H1 (cell line): ENCODE results near the gene FOXP2. TPM values are rescaled to one million over a fixed set of nuclear protein-coding genes. Genes with fewer than 3 reads are reported as not detected.

Source experiments
- CTCF ChIA-PET: fragments of 300-600 bp; sonication (Branson Sonifier 250); formaldehyde crosslinking; loops from one replicate; lab custom pipeline; 2021; ENCODE audit not compliant: partially characterized antibody; lab: Charles Lee
- POLR2A ChIA-PET: fragments of 300-600 bp; sonication (Branson Sonifier 250); formaldehyde crosslinking; loops from one replicate; lab custom pipeline; 2021; ENCODE audit warnings: inconsistent platforms; ENCODE audit not compliant: partially characterized antibody; lab: Charles Lee
- DNase-seq, 2 experiments: peaks; one replicate each; pipeline versions ENCODE4 v3.0.0 to v3.0.0-alpha.2; 2010 to 2022; ENCODE audit warnings: low spot score in 2 of 2, low read depth in 1 of 2, mixed read lengths in 1 of 2
- FAIRE-seq: peaks from 2 replicates; lab custom pipeline; 2011; peaks lifted over from hg19 to GRCh38; lab: Jason Lieb, UNC
- H2AFZ ChIP-seq: 2 replicates; pipeline ENCODE4 v1.8.1; 2012; ENCODE audit warnings: low read length, inconsistent platforms
- H2AK5ac ChIP-seq: 2 replicates; pipeline ENCODE4 v1.6.1; 2013; ENCODE audit warnings: low read depth, low read length
- H2BK120ac ChIP-seq: replicated peaks from 2 replicates; pipeline ENCODE3; 2013; ENCODE audit warnings: low read depth, low read length, inconsistent platforms
- H2BK12ac ChIP-seq: 2 replicates; pipeline ENCODE4 v1.6.1; 2013; ENCODE audit warnings: low read depth, low read length
- H2BK15ac ChIP-seq: 2 replicates; pipeline ENCODE4 v1.6.1; 2013; ENCODE audit warnings: low read length
- H2BK20ac ChIP-seq: 2 replicates; pipeline ENCODE4 v1.6.1; 2013; ENCODE audit warnings: low read length
- H2BK5ac ChIP-seq: 2 replicates; pipeline ENCODE4 v1.6.1; 2013; ENCODE audit warnings: low read depth, low read length
- H3K14ac ChIP-seq: 2 replicates; pipeline ENCODE4 v1.6.1; 2013; ENCODE audit warnings: inconsistent platforms; ENCODE audit not compliant: insufficient read length
- H3K18ac ChIP-seq: 2 replicates; pipeline ENCODE4 v1.6.1; 2013; ENCODE audit warnings: low read length; ENCODE audit errors: extremely low read depth
- H3K23ac ChIP-seq: 2 replicates; pipeline ENCODE4 v1.6.1; 2013; ENCODE audit warnings: inconsistent platforms; ENCODE audit not compliant: insufficient read length
- H3K23me2 ChIP-seq: 2 replicates; pipeline ENCODE4 v1.6.1; 2013; ENCODE audit warnings: low read depth, low read length
- H3K27ac ChIP-seq: 2 replicates; pipeline ENCODE4 v1.6.1; 2011; ENCODE audit warnings: low read depth, low read length, inconsistent platforms
- H3K27me3 ChIP-seq, 4 experiments: replicated peaks in 1 of 4; 1 replicate in 1 of 4; 2 replicates in 3 of 4; pipeline versions ENCODE4 v1.6.1 to v1.8.1; 2011 to 2013; ENCODE audit warnings: low read length in 3 of 4, mild to moderate bottlenecking in 3 of 4, inconsistent platforms in 2 of 4, mixed read lengths in 2 of 4, moderate library complexity in 1 of 4; ENCODE audit not compliant: control insufficient read depth in 3 of 4, insufficient read depth in 3 of 4; ENCODE audit errors: extremely low read depth in 1 of 4
- H3K36me3 ChIP-seq, 4 experiments: 2 replicates each; pipeline versions ENCODE4 v1.6.1 to v1.8.1; 2011 to 2013; ENCODE audit warnings: mild to moderate bottlenecking in 4 of 4, low read length in 3 of 4, moderate library complexity in 2 of 4, control low read depth in 1 of 4, inconsistent platforms in 1 of 4; ENCODE audit not compliant: insufficient read depth in 4 of 4, control insufficient read depth in 2 of 4
- H3K4ac ChIP-seq: replicated peaks from 2 replicates; pipeline ENCODE3; 2013; ENCODE audit warnings: low read length, low read depth, mixed read lengths, inconsistent platforms; ENCODE audit not compliant: insufficient read length
- H3K4me1 ChIP-seq, 4 experiments: replicated peaks in 1 of 4; 1 replicate in 1 of 4; 2 replicates in 3 of 4; pipeline versions ENCODE4 v1.6.1 to v1.8.1; 2011 to 2013; ENCODE audit warnings: low read length in 3 of 4, inconsistent platforms in 2 of 4, mixed read lengths in 1 of 4; ENCODE audit not compliant: insufficient read depth in 4 of 4, control insufficient read depth in 3 of 4
- H3K4me2 ChIP-seq, 2 experiments: 2 replicates each; pipeline versions ENCODE4 v1.6.1 to v1.8.1; 2011 to 2013; ENCODE audit warnings: low read depth in 2 of 2, low read length in 2 of 2, control low read depth in 1 of 2, inconsistent platforms in 1 of 2, mild to moderate bottlenecking in 1 of 2; ENCODE audit not compliant: insufficient read depth in 1 of 2
- H3K4me3 ChIP-seq, 4 experiments: fragments of 200-600, 300-600 bp in 1 of 4; sonication (generic), shearing (Covaris generic), sonication (Bioruptor Twin) in 1 of 4; 2 replicates each; pipeline versions ENCODE4 v1.5.1 to v1.8.1; 2011 to 2016; ENCODE audit warnings: low read length in 4 of 4, low read depth in 3 of 4, control low read depth in 2 of 4, inconsistent platforms in 2 of 4, mild to moderate bottlenecking in 2 of 4, mixed read lengths in 1 of 4, moderate library complexity in 1 of 4; ENCODE audit not compliant: insufficient read depth in 2 of 4; ENCODE audit errors: extremely low read depth in 1 of 4
- H3K56ac ChIP-seq: replicated peaks from 2 replicates; pipeline ENCODE3; 2013; ENCODE audit warnings: low read depth, mild to moderate bottlenecking, mixed read lengths, low read length, inconsistent platforms; ENCODE audit not compliant: insufficient read length
- H3K79me1 ChIP-seq: 2 replicates; pipeline ENCODE4 v1.6.1; 2013; ENCODE audit warnings: low read depth, low read length, control low read depth
- H3K79me2 ChIP-seq, 2 experiments: 2 replicates each; pipeline versions ENCODE4 v1.6.1 to v1.8.1; 2012 to 2013; ENCODE audit warnings: low read length in 2 of 2, mild to moderate bottlenecking in 2 of 2, inconsistent platforms in 1 of 2; ENCODE audit not compliant: insufficient read depth in 2 of 2, control insufficient read depth in 1 of 2
- H3K9ac ChIP-seq, 4 experiments: replicated peaks in 1 of 4; 1 replicate in 1 of 4; 2 replicates in 3 of 4; pipeline versions ENCODE4 v1.6.1 to v1.8.1; 2011 to 2013; ENCODE audit warnings: low read depth in 3 of 4, low read length in 3 of 4, control low read depth in 2 of 4, mild to moderate bottlenecking in 2 of 4, moderate library complexity in 2 of 4, inconsistent platforms in 1 of 4; ENCODE audit errors: extremely low read depth in 1 of 4
- H3K9me3 ChIP-seq, 2 experiments: 2 replicates each; pipeline versions ENCODE4 v1.6.1 to v1.8.1; 2012 to 2013; ENCODE audit warnings: mild to moderate bottlenecking in 2 of 2, moderate library complexity in 2 of 2, control low read depth in 1 of 2, inconsistent platforms in 1 of 2, low read depth in 1 of 2, low read length in 1 of 2, mixed read lengths in 1 of 2; ENCODE audit not compliant: insufficient read depth in 2 of 2
- H4K20me1 ChIP-seq, 2 experiments: replicated peaks in 1 of 2; 2 replicates each; pipeline versions ENCODE3 to v1.8.1; 2011 to 2013; ENCODE audit warnings: inconsistent platforms in 2 of 2, low read length in 2 of 2, mild to moderate bottlenecking in 1 of 2; ENCODE audit not compliant: insufficient read depth in 2 of 2, control insufficient read depth in 1 of 2
- H4K5ac ChIP-seq: 2 replicates; pipeline ENCODE4 v1.6.1; 2013; ENCODE audit warnings: low read length, low read depth, mixed read lengths, inconsistent platforms; ENCODE audit not compliant: insufficient read length
- H4K8ac ChIP-seq: 2 replicates; pipeline ENCODE4 v1.8.0; 2013; ENCODE audit warnings: mild to moderate bottlenecking, moderate library complexity, low read length, inconsistent platforms; ENCODE audit not compliant: insufficient read depth; ENCODE audit errors: extremely low read depth
- H4K91ac ChIP-seq: replicated peaks from 2 replicates; pipeline ENCODE3; 2013; ENCODE audit warnings: low read length, mixed read lengths, inconsistent platforms; ENCODE audit not compliant: insufficient read length
- BCL11A ChIP-seq, 2 experiments: IDR thresholded peaks; one replicate each; pipeline ENCODE4 v1.6.1; 2011; ENCODE audit warnings: low read depth in 2 of 2, low read length in 2 of 2, mild to moderate bottlenecking in 2 of 2
- CBX8 ChIP-seq: fragments of 300-800, 300-1000 bp; sonication (generic); IDR thresholded peaks from 2 replicates; pipeline ENCODE4 v1.7.1; 2016; ENCODE audit warnings: low read depth, low read length, borderline replicate concordance
- CEBPB ChIP-seq: IDR thresholded peaks from 2 replicates; pipeline ENCODE4 v1.6.1; 2012; ENCODE audit warnings: low read depth, low read length
- CTBP2 ChIP-seq: IDR thresholded peaks from 2 replicates; pipeline ENCODE4 v1.7.0; 2011; ENCODE audit warnings: borderline replicate concordance, mild to moderate bottlenecking, moderate library complexity, mixed read lengths, low read length; ENCODE audit not compliant: insufficient read depth, insufficient read length
- E2F6 ChIP-seq: IDR thresholded peaks from 2 replicates; pipeline ENCODE4 v1.6.1; 2012; ENCODE audit warnings: inconsistent platforms
- KDM1A ChIP-seq: fragments of 200-600, 300-600 bp; sonication (generic); IDR thresholded peaks from 2 replicates; pipeline ENCODE4 v1.7.1; 2016; ENCODE audit warnings: mild to moderate bottlenecking, low read length, borderline replicate concordance
- KDM5A ChIP-seq: fragments of 200-600 bp; IDR thresholded peaks from 2 replicates; pipeline ENCODE4 v1.7.1; 2012; ENCODE audit warnings: mild to moderate bottlenecking, low read length, inconsistent platforms, mixed read lengths
- POLR2AphosphoS5 ChIP-seq: IDR thresholded peaks from 2 replicates; pipeline ENCODE4 v1.6.1; 2011; ENCODE audit warnings: low read depth, low read length
- RBBP5 ChIP-seq: IDR thresholded peaks from 2 replicates; pipeline ENCODE4 v1.7.1; 2012; ENCODE audit warnings: low read depth, mild to moderate bottlenecking, inconsistent platforms, low read length, moderate library complexity, borderline replicate concordance
- RFX5 ChIP-seq: IDR thresholded peaks from 2 replicates; pipeline ENCODE4 v1.6.1; 2011; ENCODE audit warnings: low read depth, low read length, improper control_type of control experiment, borderline replicate concordance
- RNF2 ChIP-seq: fragments of 200-900, 300-1000 bp; sonication (generic); IDR thresholded peaks from 2 replicates; pipeline ENCODE4 v1.7.1; 2016; ENCODE audit warnings: borderline replicate concordance, low read depth, mild to moderate bottlenecking, antibody characterized with exemption, low read length; ENCODE audit not compliant: poor library complexity, severe bottlenecking; ENCODE audit errors: missing control alignments
- WGBS, 2 experiments: shearing (Covaris generic) in 1 of 2; methylation state at CpG; one replicate each; pipeline versions ENCODE4 v1.1.6 to v1.1.7; 2013 to 2015; ENCODE audit warnings: low lambda C conversion rate in 2 of 2, mixed read lengths in 2 of 2, inconsistent platforms in 1 of 2, low coverage in 1 of 2, missing lambda C conversion rate in 1 of 2; ENCODE audit not compliant: insufficient replicate concordance in 2 of 2, insufficient coverage in 1 of 2, insufficient read length in 1 of 2; ENCODE audit errors: extremely low coverage in 1 of 2, missing lambda C conversion rate in 1 of 2; 5-methylcytosine and 5-hydroxymethylcytosine counted together
- polyA plus RNA-seq, 7 experiments: library from polyadenylated mRNA; depleted of rRNA in 3 of 7; stranded (reverse) in 5 of 7; unstranded in 2 of 7; fragments of >200 nt in 5 of 7; fragments of 200-250 nt in 2 of 7; gene quantifications; 1 replicate in 5 of 7; 2 replicates in 1 of 7; 4 replicates in 1 of 7; pipeline versions ENCODE4 v1.2.1 to v1.2.3, GENCODE V29; 2011 to 2013; ENCODE audit warnings: missing spikeins in 2 of 7, mixed read lengths in 2 of 7
- total RNA-seq: library from RNA; stranded (reverse); fragmentation: NEBNext Ultra II Directional; extraction: Animal tissue kit (Norgen Biotek cat#: 25700); gene quantifications from 2 replicates; pipeline ENCODE4 v1.2.1, GENCODE V29; 2021

FOXP2 gene
- total and polyA plus RNA-seq, 2 of the 8 experiments (the other 6 are each of a cell fraction or from before 2014, with no cell fraction given), result 0.09 to 0.43 TPM

GRCh38 chr7:114631249-114631822 is 216.7 kb downstream of the FOXP2 start:
- POLR2A ChIA-PET, result no interaction called here
- peak overlapping the region; percentile 57 for H3K4ac ChIP-seq
- no peak for DNase-seq
- TF ChIP-seq RFX5, result no peak
- no peak for TF ChIP-seq E2F6
- no peak for TF ChIP-seq BCL11A (IDR thresholded peaks at IDR 0.05; ENCODE audit: low read depth in 2 of 2, low read length in 2 of 2)
- TF ChIP-seq KDM1A, result no peak
- no peak for TF ChIP-seq POLR2AphosphoS5
- TF ChIP-seq RNF2, result no peak
- no peak for TF ChIP-seq CBX8
- no peak for TF ChIP-seq RBBP5
- no peak for TF ChIP-seq CTBP2
- TF ChIP-seq KDM5A, result no peak
- TF ChIP-seq CEBPB, result no peak

More at GRCh38 chr7:114631249-114631822, 216.7 kb downstream of the FOXP2 start:
- Histone ChIP-seq H3K14ac (no peak overlapping the region), H2BK15ac (no peak overlapping the region), H2AK5ac (no peak overlapping the region), H3K27ac (no peak overlapping the region), H3K79me2 (no peaks in the 10 kb centered on the region), H3K4me2 (no peak overlapping the region), H4K5ac (no peak overlapping the region), H2BK120ac (no peak overlapping the region), H3K9ac (no peak overlapping the region), H3K4me3 (no peak overlapping the region), H3K18ac (no peak overlapping the region), H3K56ac (no peak overlapping the region), H2BK5ac (no peak overlapping the region), H3K36me3 (no peaks in the 10 kb centered on the region), H3K79me1 (no peaks in the 10 kb centered on the region), H2BK20ac (no peak overlapping the region), H3K23me2 (no peaks in the 10 kb centered on the region), H3K23ac (no peak overlapping the region), H4K20me1 (no peaks in the 10 kb centered on the region), H3K27me3 (no peaks in the 10 kb centered on the region), H4K8ac (0 out of 2 replicates have a peak overlapping the region, but pooled peaks have one; percentile 23), H3K4me1 (peaks cover 1 to 16% (median 12%) of the 10 kb centered on the region in 4 experiments; a peak in 6 of 7 replicates), H3K9me3 (no peaks in the 10 kb centered on the region), H2AFZ (no peak overlapping the region), H2BK12ac (no peak overlapping the region; the same call in 1 of the 2 replicates), H4K91ac (no peak overlapping the region)
- no peak for FAIRE-seq
- WGBS, 2 experiments, result 82% methylated on average over 3 of the region's 3 CpGs; no CpG with 5 or more reads in 1 of the 2 experiments
- CTCF ChIA-PET, result interaction anchor here (0.6 to 0.7 kb wide), 2 partner anchors 115 to 1117 kb away, joined by 3 to 4 read pairs; no protein-coding TSS in a partner anchor
